ENCODE results near the gene TMEM17. TPM values are rescaled to one million over a fixed set of nuclear protein-coding genes. Genes with fewer than 3 reads are reported as not detected.

Gene TMEM17
- polyA plus RNA-seq, 3 donors: 0.08 to 0.26 (median 0.10) TPM

GRCh38 chr2:62512384-62512783, 6.4 kb upstream of the TMEM17 start:
- Histone ChIP-seq H4K20me1 (ENCODE audit: insufficient read depth, low read length) (no peaks in the 10 kb centered on the region), H3K36me3 (replicated peaks in 1 of 2; ENCODE audit: control insufficient read depth in 1 of 2, insufficient read depth in 2 of 2, low read length in 2 of 2) (no peaks in the 10 kb centered on the region), H3K4me1 (ENCODE audit: control insufficient read depth in 1 of 2, insufficient read depth in 2 of 2, low read length in 2 of 2) (no peaks in the 10 kb centered on the region), H3K9me3 (replicated peaks in 1 of 2; ENCODE audit: control insufficient read depth in 1 of 2, insufficient read depth in 1 of 2, low read length in 2 of 2) (no peaks in the 10 kb centered on the region), H3K9ac (ENCODE audit: insufficient read depth, low read length, poor library complexity, severe bottlenecking) (no peak overlapping the region), H2AFZ (ENCODE audit: insufficient read depth, low read depth, low read length, poor library complexity, severe bottlenecking) (no peak overlapping the region), H3K4me2 (replicated peaks; ENCODE audit: extremely low read depth, low read length, poor library complexity, severe bottlenecking) (no peak overlapping the region), H3K4me3 (replicated peaks in 1 of 3; ENCODE audit: low read depth in 2 of 3, low read length in 3 of 3) (no peak overlapping the region), H3K79me2 (ENCODE audit: insufficient read depth, low read length) (no peaks in the 10 kb centered on the region), H3K27ac (ENCODE audit: low read depth in 1 of 2, low read length in 2 of 2) (no peak overlapping the region), H3K27me3 (ENCODE audit: control insufficient read depth in 2 of 2, insufficient read depth in 2 of 2, low read length in 2 of 2) (no peaks in the 10 kb centered on the region)
- intact Hi-C loops (cut with micrococcal nuclease): no loop called here
- H3K27ac Mint-ChIP-seq: no peak overlapping the region
- peaks cover 6% of the 10 kb centered on the region for H3K4me1 Mint-ChIP-seq
- WGBS (ENCODE audit: insufficient coverage): 100% methylated on average over 1 of the region's 4 CpGs
- H3K27me3 Mint-ChIP-seq (ENCODE audit: low read depth in 3 of 3): no peaks in the 10 kb centered on the region
- no peak for TF ChIP-seq CTCF (IDR thresholded peaks at IDR 0.05)
- peaks cover 0 to 9% (median 4%) of the 10 kb centered on the region in 7 donors for H3K9me3 Mint-ChIP-seq
- H3K36me3 Mint-ChIP-seq: no peaks in the 10 kb centered on the region
- no peak for DNase-seq
- no peak overlapping the region for H3K4me3 Mint-ChIP-seq

GRCh38 chr2:62511636-62512035, 5.6 kb upstream of the TMEM17 start:
- no peaks in the 10 kb centered on the region for H3K27me3 ChIP-seq (ENCODE audit: control insufficient read depth in 2 of 2, insufficient read depth in 2 of 2, low read length in 2 of 2)
- H3K4me2 ChIP-seq (replicated peaks; ENCODE audit: extremely low read depth, low read length, poor library complexity, severe bottlenecking): no peak overlapping the region
- no CpG with 5 or more reads among the region's 6 CpGs for WGBS (ENCODE audit: insufficient coverage)
- H4K20me1 ChIP-seq (ENCODE audit: insufficient read depth, low read length): no peaks in the 10 kb centered on the region
- H3K4me3 ChIP-seq (replicated peaks in 1 of 3; ENCODE audit: low read depth in 2 of 3, low read length in 3 of 3): no peak overlapping the region
- H3K36me3 Mint-ChIP-seq: no peaks in the 10 kb centered on the region
- no peak overlapping the region for H3K27ac ChIP-seq (ENCODE audit: low read depth in 1 of 2, low read length in 2 of 2)
- H3K27ac Mint-ChIP-seq: no peak overlapping the region
- H2AFZ ChIP-seq (ENCODE audit: insufficient read depth, low read depth, low read length, poor library complexity, severe bottlenecking): no peak overlapping the region
- no peak overlapping the region for H3K9ac ChIP-seq (ENCODE audit: insufficient read depth, low read length, poor library complexity, severe bottlenecking)
- no peak for TF ChIP-seq CTCF (IDR thresholded peaks at IDR 0.05)
- no peaks in the 10 kb centered on the region for H3K36me3 ChIP-seq (replicated peaks in 1 of 2; ENCODE audit: control insufficient read depth in 1 of 2, insufficient read depth in 2 of 2, low read length in 2 of 2)
- no peak overlapping the region for H3K4me3 Mint-ChIP-seq
- peaks cover 6% of the 10 kb centered on the region for H3K4me1 Mint-ChIP-seq
- intact Hi-C loops (cut with micrococcal nuclease): no loop called here
- no peaks in the 10 kb centered on the region for H3K27me3 Mint-ChIP-seq (ENCODE audit: low read depth in 3 of 3)
- H3K79me2 ChIP-seq (ENCODE audit: insufficient read depth, low read length): no peaks in the 10 kb centered on the region
- DNase-seq: no peak
- peaks cover under 1 to 1% of the 10 kb centered on the region in 2 donors for H3K4me1 ChIP-seq (ENCODE audit: control insufficient read depth in 1 of 2, insufficient read depth in 2 of 2, low read length in 2 of 2)
- peaks cover 0 to 5% (median 3%) of the 10 kb centered on the region in 7 donors for H3K9me3 Mint-ChIP-seq
- H3K9me3 ChIP-seq (replicated peaks in 1 of 2; ENCODE audit: control insufficient read depth in 1 of 2, insufficient read depth in 1 of 2, low read length in 2 of 2): no peaks in the 10 kb centered on the region

Measured in CD14-positive monocyte (primary cell).